MM.1S (cell line): ENCODE results near the gene XPC.

ENCODE experiments used
- CTCF ChIP-seq: fragments of 300-600 bp; sonication (generic); IDR thresholded peaks from 2 replicates; pipeline ENCODE4 v1.5.1; 2016; ENCODE audit warnings: antibody characterized with exemption, low read length, mixed read lengths
- EZH2 ChIP-seq: fragments of 300-600 bp; sonication (generic); optimal IDR thresholded peaks from 2 replicates; pipeline ENCODE3; 2017; ENCODE audit warnings: low read depth, mild to moderate bottlenecking, antibody characterized with exemption, low read length, mixed read lengths
- EZH2phosphoT487 ChIP-seq: fragments of 300-600 bp; sonication (generic); IDR thresholded peaks from 2 replicates; pipeline ENCODE4 v1.6.1; 2018; ENCODE audit warnings: antibody characterized with exemption, low read length

GRCh38 chr3:14110699-14111098 lies 67.7 kb downstream of the XPC start:
- TF ChIP-seq CTCF: no peak
- TF ChIP-seq EZH2: no peak
- TF ChIP-seq EZH2phosphoT487: no peak
